Dermis lymphatic vessel endothelial cell (primary cell): ENCODE data around the gene TMEM182. TPM values are rescaled to one million over a fixed set of nuclear protein-coding genes. Genes with fewer than 3 reads are reported as not detected.

ENCODE experiments used
- total RNA-seq: library from RNA; depleted of rRNA; stranded (reverse); fragments of >200 nt; gene quantifications from 2 replicates; pipeline ENCODE4 v1.2.1, GENCODE V29; 2014

The TMEM182 gene, protein sequence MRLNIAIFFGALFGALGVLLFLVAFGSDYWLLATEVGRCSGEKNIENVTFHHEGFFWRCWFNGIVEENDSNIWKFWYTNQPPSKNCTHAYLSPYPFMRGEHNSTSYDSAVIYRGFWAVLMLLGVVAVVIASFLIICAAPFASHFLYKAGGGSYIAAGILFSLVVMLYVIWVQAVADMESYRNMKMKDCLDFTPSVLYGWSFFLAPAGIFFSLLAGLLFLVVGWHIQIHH
- 0.22 and 1.0 TPM in 2 replicates for total RNA-seq

DNA sequence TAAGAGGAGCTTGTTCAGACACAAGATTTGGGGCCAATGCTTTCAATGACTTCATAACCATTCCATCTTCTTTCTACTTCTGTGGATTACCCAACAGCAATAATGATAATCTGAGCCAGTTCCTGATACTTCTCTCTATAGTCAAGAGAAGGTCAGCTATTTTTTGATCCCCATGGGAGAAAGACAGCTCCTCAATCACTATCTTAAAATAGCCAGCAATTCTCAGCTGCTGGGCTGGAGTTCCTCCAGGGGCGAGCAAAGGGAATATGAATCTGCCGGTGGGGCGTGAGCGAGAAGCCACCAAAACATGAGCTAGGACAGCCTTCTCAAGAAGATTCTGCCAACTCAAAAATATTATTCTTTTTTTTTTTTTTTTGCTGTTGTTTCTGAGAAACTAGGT lies at the start of gene TMEM182:
Gene TMEM182, plus strand, starts transcription at position 269 of the 400 bp plus-strand sequence. CDS start 187 bp downstream, outside the sequence.

Other genes with a start within 250 kb of the TMEM182 start
- gene SLC9A2, start 142.5 kb upstream of the TMEM182 start, total RNA-seq = not detected in 2 replicates